Stomach smooth muscle (tissue), 2 donors: ENCODE data around the gene UBE2G1.
A peak's percentile ranks its signal among the peaks of the same experiment; 100 is the strongest.

Experiments
- H3K27ac ChIP-seq: one replicate; pipeline ENCODE4 v1.7.0; 2013; ENCODE audit warnings: mild to moderate bottlenecking, low read length, inconsistent platforms
- H3K27me3 ChIP-seq, 2 donors: one replicate each; pipeline ENCODE4 v1.7.0; 2013; ENCODE audit warnings: low read length in 2 of 2; ENCODE audit not compliant: insufficient read depth in 2 of 2, control insufficient read depth in 1 of 2
- H3K36me3 ChIP-seq, 2 donors: one replicate each; pipeline ENCODE4 v1.7.0; 2013; ENCODE audit warnings: low read length in 2 of 2; ENCODE audit not compliant: control insufficient read depth in 2 of 2, insufficient read depth in 2 of 2
- H3K4me1 ChIP-seq: one replicate; pipeline ENCODE4 v1.7.0; 2013; ENCODE audit warnings: low read length; ENCODE audit not compliant: control insufficient read depth, insufficient read depth
- H3K4me3 ChIP-seq, 2 donors: one replicate each; pipeline ENCODE4 v1.7.0; 2013; ENCODE audit warnings: low read length in 2 of 2
- H3K9ac ChIP-seq, 2 donors: one replicate each; pipeline ENCODE4 v1.7.0; 2013; ENCODE audit warnings: low read length in 2 of 2, mild to moderate bottlenecking in 1 of 2
- H3K9me3 ChIP-seq, 2 donors: one replicate each; pipeline ENCODE4 v1.7.0; 2013; ENCODE audit warnings: low read length in 2 of 2; ENCODE audit not compliant: control insufficient read depth in 2 of 2
- donor health status: healthy.
- donor health status: Pancreatic carcinoma.

The UBE2G1 gene

GRCh38 chr17:4248504-4249277, 117.8 kb downstream of the UBE2G1 start:
- H3K36me3 ChIP-seq: peaks cover 0 to 9% of the 10 kb centered on the region in 2 donors
- H3K9me3 ChIP-seq: no peaks in the 10 kb centered on the region
- H3K27me3 ChIP-seq: no peaks in the 10 kb centered on the region
- no peak overlapping the region for H3K9ac ChIP-seq
- peaks cover 29% of the 10 kb centered on the region for H3K4me1 ChIP-seq
- no peak overlapping the region for H3K4me3 ChIP-seq
- no peak overlapping the region for H3K27ac ChIP-seq

- Histone ChIP-seq H3K27me3 (no peaks in the 10 kb centered on the region), H3K27ac (no peak overlapping the region), H3K9ac (no peak overlapping the region)
These were observed 118.5 kb downstream of the UBE2G1 start for GRCh38 chr17:4247971-4248388.

GRCh38 chr17:4247361-4247970, 119.0 kb downstream of the UBE2G1 start:
- Histone ChIP-seq H3K36me3 (peaks cover 0 to 9% of the 10 kb centered on the region in 2 donors), H3K27me3 (no peaks in the 10 kb centered on the region), H3K27ac (no peak overlapping the region), H3K9ac (peak overlapping the region in 1 of 2 donors; percentile 10), H3K9me3 (no peaks in the 10 kb centered on the region), H3K4me3 (peak overlapping the region in 1 of 2 donors; percentile 1), H3K4me1 (peaks cover 29% of the 10 kb centered on the region)

More at GRCh38 chr17:4247971-4248388, 118.5 kb downstream of the UBE2G1 start:
- Histone ChIP-seq H3K4me3 (peak overlapping the region in 1 of 2 donors; percentile 1), H3K9me3 (no peaks in the 10 kb centered on the region), H3K36me3 (peaks cover 0 to 9% of the 10 kb centered on the region in 2 donors), H3K4me1 (peaks cover 29% of the 10 kb centered on the region)

- Histone ChIP-seq H3K36me3 (peaks cover under 1 to 14% of the 10 kb centered on the region in 2 donors), H3K9me3 (no peaks in the 10 kb centered on the region), H3K27me3 (no peaks in the 10 kb centered on the region), H3K4me1 (peaks cover 29% of the 10 kb centered on the region), H3K9ac (no peak overlapping the region), H3K27ac (no peak overlapping the region), H3K4me3 (no peak overlapping the region)
These were observed 119.8 kb downstream of the UBE2G1 start for GRCh38 chr17:4246674-4247073.

GRCh38 chr17:4241535-4241934, 124.9 kb downstream of the UBE2G1 start:
- no peak overlapping the region for H3K4me3 ChIP-seq
- H3K27me3 ChIP-seq: no peaks in the 10 kb centered on the region
- peaks cover 17 to 20% of the 10 kb centered on the region in 2 donors for H3K36me3 ChIP-seq
- peaks cover 10% of the 10 kb centered on the region for H3K4me1 ChIP-seq
- no peak overlapping the region for H3K27ac ChIP-seq
- no peak overlapping the region for H3K9ac ChIP-seq
- no peaks in the 10 kb centered on the region for H3K9me3 ChIP-seq

GRCh38 chr17:4236456-4236855, 130.0 kb downstream of the UBE2G1 start:
- H3K27ac ChIP-seq: no peak overlapping the region

GRCh38 chr17:4235372-4236279, 130.8 kb downstream of the UBE2G1 start:
- Histone ChIP-seq H3K4me1 (peaks cover 28% of the 10 kb centered on the region), H3K36me3 (peaks cover 7 to 12% of the 10 kb centered on the region in 2 donors), H3K9ac (no peak overlapping the region), H3K27me3 (no peaks in the 10 kb centered on the region), H3K9me3 (no peaks in the 10 kb centered on the region), H3K4me3 (no peak overlapping the region), H3K27ac (peak overlapping the region; percentile 63)

More at GRCh38 chr17:4236456-4236855, 130.0 kb downstream of the UBE2G1 start:
- Histone ChIP-seq H3K4me3 (no peak overlapping the region), H3K9me3 (no peaks in the 10 kb centered on the region), H3K9ac (no peak overlapping the region), H3K4me1 (peaks cover 21% of the 10 kb centered on the region), H3K36me3 (peaks cover 13 to 14% of the 10 kb centered on the region in 2 donors), H3K27me3 (no peaks in the 10 kb centered on the region)

GRCh38 chr17:4234401-4234800, 132.1 kb downstream of the UBE2G1 start:
- Histone ChIP-seq H3K4me3 (no peak overlapping the region), H3K9me3 (no peaks in the 10 kb centered on the region), H3K4me1 (peaks cover 28% of the 10 kb centered on the region), H3K9ac (no peak overlapping the region), H3K27me3 (no peaks in the 10 kb centered on the region), H3K27ac (peak overlapping the region; percentile 63), H3K36me3 (peaks cover 2 to 8% of the 10 kb centered on the region in 2 donors)

GRCh38 chr17:4233668-4234258, 132.7 kb downstream of the UBE2G1 start:
- peaks cover under 1 to 4% of the 10 kb centered on the region in 2 donors for H3K36me3 ChIP-seq
- H3K4me1 ChIP-seq: peaks cover 30% of the 10 kb centered on the region
- no peaks in the 10 kb centered on the region for H3K27me3 ChIP-seq
- H3K27ac ChIP-seq: peak overlapping the region; percentile 63
- peak overlapping the region; percentile 37 to 51 for H3K9ac ChIP-seq
- no peak overlapping the region for H3K4me3 ChIP-seq
- H3K9me3 ChIP-seq: no peaks in the 10 kb centered on the region

- Histone ChIP-seq H3K4me1 (peaks cover 36% of the 10 kb centered on the region), H3K27ac (peak overlapping the region; percentile 63), H3K4me3 (no peak overlapping the region), H3K27me3 (no peaks in the 10 kb centered on the region), H3K9ac (no peak overlapping the region), H3K36me3 (peaks cover 0 to 3% of the 10 kb centered on the region in 2 donors), H3K9me3 (no peaks in the 10 kb centered on the region)
These were observed 134.2 kb downstream of the UBE2G1 start for GRCh38 chr17:4232168-4232813.
